ENCODE results near the gene ACSM2A.
"Not testable (repeated sequence)": the region's sequence is repeated elsewhere in the genome, so short reads cannot be mapped to it uniquely, and the experiment has no call there.

DNA sequence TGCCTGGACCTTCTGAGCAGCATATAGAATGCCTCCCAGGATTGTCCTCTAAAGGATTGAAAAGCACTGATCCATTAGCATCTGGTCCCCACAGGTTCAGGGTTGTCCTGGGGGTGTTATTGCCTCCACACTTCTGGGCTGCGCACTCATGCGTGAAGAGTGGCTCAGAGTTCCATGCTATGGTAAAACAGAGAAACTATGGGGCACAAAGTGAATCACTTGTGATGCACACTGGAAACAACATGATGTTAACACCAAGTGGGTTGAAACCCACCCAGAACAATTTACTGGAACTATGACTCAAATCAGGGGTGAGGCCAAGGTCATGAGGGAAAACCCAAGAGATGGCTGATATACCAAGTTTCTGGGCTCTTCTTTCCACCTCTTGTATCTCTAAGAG lies 18.6 kb downstream of the ACSM2A start:
- TF ChIP-seq CTCF, POLR2A (IDR thresholded peaks at IDR 0.05): not testable (repeated sequence)

Data from uterus (tissue), 2 donors.